Glutamatergic neuron (in vitro differentiated cells): ENCODE data around the gene BBS12. TPM values are rescaled to one million over a fixed set of nuclear protein-coding genes. Genes with fewer than 3 reads are reported as not detected.

Experiments used
- DNase-seq: peaks from one replicate; pipeline ENCODE4 v3.0.0; 2022
- H3K27ac Mint-ChIP-seq: one replicate; pipeline ENCODE4 v1.8.0; 2020; ENCODE audit warnings: mild to moderate bottlenecking, mixed read lengths, inconsistent platforms; ENCODE audit not compliant: unreplicated experiment
- H3K27me3 Mint-ChIP-seq: one replicate; pipeline ENCODE4 v1.8.0; 2020; ENCODE audit warnings: mild to moderate bottlenecking, moderate library complexity, mixed read lengths, inconsistent platforms; ENCODE audit not compliant: unreplicated experiment
- H3K36me3 Mint-ChIP-seq: one replicate; pipeline ENCODE4 v1.8.0; 2020; ENCODE audit warnings: mild to moderate bottlenecking, mixed read lengths, inconsistent platforms; ENCODE audit not compliant: unreplicated experiment
- H3K4me1 Mint-ChIP-seq: one replicate; pipeline ENCODE4 v1.8.0; 2020; ENCODE audit warnings: mild to moderate bottlenecking, low read depth, mixed read lengths, inconsistent platforms; ENCODE audit not compliant: unreplicated experiment
- H3K4me3 Mint-ChIP-seq: one replicate; pipeline ENCODE4 v1.8.0; 2020; ENCODE audit warnings: mild to moderate bottlenecking, mixed read lengths, inconsistent platforms; ENCODE audit not compliant: unreplicated experiment
- H3K9me3 Mint-ChIP-seq: one replicate; pipeline ENCODE4 v1.8.0; 2020; ENCODE audit warnings: mild to moderate bottlenecking, moderate library complexity, mixed read lengths, inconsistent platforms; ENCODE audit not compliant: unreplicated experiment
- CTCF ChIP-seq: fragments of 200-600 bp; sonication (generic); IDR thresholded peaks from one replicate; pipeline ENCODE4 v1.5.0; 2021; ENCODE audit not compliant: partially characterized antibody, unreplicated experiment
- total RNA-seq: library from RNA; stranded (reverse); fragmentation: NEBNext Ultra II Directional; extraction: Animal tissue kit (Norgen Biotek cat#: 25700); gene quantifications from one replicate; pipeline ENCODE4 v1.2.1, GENCODE V29; 2021; ENCODE audit not compliant: unreplicated experiment

Gene BBS12
- total RNA-seq, 1 donor from 2014 or later: 2.8 TPM

GRCh38 chr4:122771724-122772123, 39.2 kb downstream of the BBS12 start:
- no peak for DNase-seq
- H3K27me3 Mint-ChIP-seq: no peaks in the 10 kb centered on the region
- H3K9me3 Mint-ChIP-seq: no peaks in the 10 kb centered on the region
- H3K4me3 Mint-ChIP-seq: no peak overlapping the region
- no peaks in the 10 kb centered on the region for H3K36me3 Mint-ChIP-seq
- H3K27ac Mint-ChIP-seq: no peak overlapping the region
- no peak for TF ChIP-seq CTCF
- H3K4me1 Mint-ChIP-seq: no peaks in the 10 kb centered on the region

- TF ChIP-seq CTCF: no peak
- Mint-ChIP-seq H3K9me3 (no peaks in the 10 kb centered on the region), H3K36me3 (no peaks in the 10 kb centered on the region)
These were observed 39.8 kb downstream of the BBS12 start for GRCh38 chr4:122772311-122772710.

GRCh38 chr4:122772986-122773385, 40.5 kb downstream of the BBS12 start:
- DNase-seq: no peak
- no peaks in the 10 kb centered on the region for H3K4me1 Mint-ChIP-seq
- no peak overlapping the region for H3K27ac Mint-ChIP-seq
- H3K4me3 Mint-ChIP-seq: no peak overlapping the region
- no peak for TF ChIP-seq CTCF
- H3K36me3 Mint-ChIP-seq: no peaks in the 10 kb centered on the region
- no peaks in the 10 kb centered on the region for H3K9me3 Mint-ChIP-seq
- no peaks in the 10 kb centered on the region for H3K27me3 Mint-ChIP-seq

More at GRCh38 chr4:122772311-122772710, 39.8 kb downstream of the BBS12 start:
- Mint-ChIP-seq H3K27me3 (no peaks in the 10 kb centered on the region), H3K4me1 (no peaks in the 10 kb centered on the region), H3K27ac (no peak overlapping the region), H3K4me3 (no peak overlapping the region)
- DNase-seq: no peak

GRCh38 chr4:122775039-122775438, 42.5 kb downstream of the BBS12 start:
- Mint-ChIP-seq H3K27me3 (no peaks in the 10 kb centered on the region), H3K4me3 (no peak overlapping the region), H3K9me3 (no peaks in the 10 kb centered on the region), H3K27ac (no peak overlapping the region), H3K4me1 (no peaks in the 10 kb centered on the region), H3K36me3 (no peaks in the 10 kb centered on the region)
- no peak for TF ChIP-seq CTCF
- no peak for DNase-seq

- no peaks in the 10 kb centered on the region for H3K4me1 Mint-ChIP-seq
- H3K36me3 Mint-ChIP-seq: no peaks in the 10 kb centered on the region
- H3K9me3 Mint-ChIP-seq: no peaks in the 10 kb centered on the region
- no peak overlapping the region for H3K27ac Mint-ChIP-seq
- H3K27me3 Mint-ChIP-seq: no peaks in the 10 kb centered on the region
- no peak for DNase-seq
- TF ChIP-seq CTCF: no peak
- no peak overlapping the region for H3K4me3 Mint-ChIP-seq
These were observed 43.7 kb downstream of the BBS12 start for GRCh38 chr4:122775987-122776836.
